ENCODE data around the gene CCNI.

The CCNI gene

GRCh38 chr4:77012726-77013125, 63.1 kb downstream of the CCNI start:
- Mint-ChIP-seq H3K27me3 (ENCODE audit: low read depth) (no peaks in the 10 kb centered on the region), H3K36me3 (ENCODE audit: low read depth) (peaks cover 83% of the 10 kb centered on the region), H3K27ac (no peak overlapping the region), H3K4me1 (peaks cover 12% of the 10 kb centered on the region), H3K9me3 (no peaks in the 10 kb centered on the region), H3K4me3 (no peak overlapping the region)
- no peak for TF ChIP-seq CTCF (IDR thresholded peaks at IDR 0.05; ENCODE audit: unreplicated experiment in 3 of 3)

GRCh38 chr4:77010841-77011354, 64.9 kb downstream of the CCNI start:
- no peaks in the 10 kb centered on the region for H3K27me3 Mint-ChIP-seq (ENCODE audit: low read depth)
- H3K36me3 Mint-ChIP-seq (ENCODE audit: low read depth), result peaks cover 85% of the 10 kb centered on the region
- peaks cover 23% of the 10 kb centered on the region for H3K4me1 Mint-ChIP-seq
- H3K4me3 Mint-ChIP-seq, result no peak overlapping the region
- H3K9me3 Mint-ChIP-seq, result no peaks in the 10 kb centered on the region
- H3K27ac Mint-ChIP-seq, result peak overlapping the region in 2 of 3 experiments; percentile 15 to 59
- no peak for TF ChIP-seq CTCF (IDR thresholded peaks at IDR 0.05; ENCODE audit: unreplicated experiment in 3 of 3)

- Mint-ChIP-seq H3K9me3 (no peaks in the 10 kb centered on the region), H3K4me3 (no peak overlapping the region), H3K27ac (peak overlapping the region in 2 of 3 experiments; percentile 9 to 29), H3K27me3 (ENCODE audit: low read depth) (no peaks in the 10 kb centered on the region), H3K4me1 (peaks cover 23% of the 10 kb centered on the region), H3K36me3 (ENCODE audit: low read depth) (peaks cover 85% of the 10 kb centered on the region)
- TF ChIP-seq CTCF (IDR thresholded peaks at IDR 0.05; ENCODE audit: unreplicated experiment in 3 of 3), result no peak
Measured at GRCh38 chr4:77009511-77010115, 66.2 kb downstream of the CCNI start.

- H3K4me3 Mint-ChIP-seq, result no peak overlapping the region
- H3K27me3 Mint-ChIP-seq (ENCODE audit: low read depth), result no peaks in the 10 kb centered on the region
- H3K9me3 Mint-ChIP-seq, result no peaks in the 10 kb centered on the region
- H3K27ac Mint-ChIP-seq, result peak overlapping the region; percentile 61 to 77 (median 65)
- peaks cover 85% of the 10 kb centered on the region for H3K36me3 Mint-ChIP-seq (ENCODE audit: low read depth)
- TF ChIP-seq CTCF (IDR thresholded peaks at IDR 0.05; ENCODE audit: unreplicated experiment in 3 of 3), result no peak
- peaks cover 33% of the 10 kb centered on the region for H3K4me1 Mint-ChIP-seq
Measured at GRCh38 chr4:77007358-77008230, 68.2 kb downstream of the CCNI start.

- H3K4me3 Mint-ChIP-seq, result no peak overlapping the region
- H3K27ac Mint-ChIP-seq, result peak overlapping the region; percentile 61 to 77 (median 65)
- peaks cover 41% of the 10 kb centered on the region for H3K4me1 Mint-ChIP-seq
- no peaks in the 10 kb centered on the region for H3K9me3 Mint-ChIP-seq
- H3K27me3 Mint-ChIP-seq (ENCODE audit: low read depth), result no peaks in the 10 kb centered on the region
- TF ChIP-seq CTCF (IDR thresholded peaks at IDR 0.05; ENCODE audit: unreplicated experiment in 3 of 3), result no peak
- H3K36me3 Mint-ChIP-seq (ENCODE audit: low read depth), result peaks cover 84% of the 10 kb centered on the region
Measured at GRCh38 chr4:77006753-77007353, 68.9 kb downstream of the CCNI start.

Measured in nephron (organoid).